Ishikawa (cell line): ENCODE measurements around the gene NUP93.

Experiments used
- CEBPB ChIP-seq: IDR thresholded peaks from 2 replicates; pipeline ENCODE4 v1.6.1; 2012
- CREB1 ChIP-seq: IDR thresholded peaks from 2 replicates; pipeline ENCODE4 v1.6.1; 2012; ENCODE audit warnings: low read depth
- EGR1 ChIP-seq: IDR thresholded peaks from 2 replicates; pipeline ENCODE4 v1.6.1; 2012
- EP300 ChIP-seq: IDR thresholded peaks from 2 replicates; pipeline ENCODE4 v1.6.1; 2012; ENCODE audit warnings: borderline replicate concordance
- FOXM1 ChIP-seq: IDR thresholded peaks from 2 replicates; pipeline ENCODE4 v1.6.1; 2012; ENCODE audit warnings: low read depth, borderline replicate concordance
- NFIC ChIP-seq: IDR thresholded peaks from 2 replicates; pipeline ENCODE4 v1.6.1; 2012
- RAD21 ChIP-seq: IDR thresholded peaks from 2 replicates; pipeline ENCODE4 v1.6.1; 2012; ENCODE audit warnings: low read depth
- TAF1 ChIP-seq: IDR thresholded peaks from 2 replicates; pipeline ENCODE4 v1.6.1; 2012; ENCODE audit warnings: low read depth, mild to moderate bottlenecking
- TCF12 ChIP-seq: IDR thresholded peaks from 2 replicates; pipeline ENCODE4 v1.6.1; 2012; ENCODE audit warnings: low read depth
- TEAD4 ChIP-seq: IDR thresholded peaks from 2 replicates; pipeline ENCODE4 v1.6.1; 2012
- YY1 ChIP-seq: IDR thresholded peaks from 2 replicates; pipeline ENCODE4 v1.6.1; 2012; ENCODE audit warnings: low read depth
- ZBTB7A ChIP-seq: IDR thresholded peaks from 2 replicates; pipeline ENCODE4 v1.6.1; 2012; ENCODE audit warnings: low read depth
- TF ChIP-seq, protein P1 (sequence below): IDR thresholded peaks from 2 replicates; pipeline ENCODE4 v1.6.1; 2012
- TF ChIP-seq, protein P2 (sequence below): IDR thresholded peaks from 2 replicates; pipeline ENCODE4 v1.6.1; 2012
- TF ChIP-seq, protein P3 (sequence below): IDR thresholded peaks from 2 replicates; pipeline ENCODE4 v1.6.1; 2012; ENCODE audit warnings: low read depth, mild to moderate bottlenecking

Gene NUP93

DNA sequence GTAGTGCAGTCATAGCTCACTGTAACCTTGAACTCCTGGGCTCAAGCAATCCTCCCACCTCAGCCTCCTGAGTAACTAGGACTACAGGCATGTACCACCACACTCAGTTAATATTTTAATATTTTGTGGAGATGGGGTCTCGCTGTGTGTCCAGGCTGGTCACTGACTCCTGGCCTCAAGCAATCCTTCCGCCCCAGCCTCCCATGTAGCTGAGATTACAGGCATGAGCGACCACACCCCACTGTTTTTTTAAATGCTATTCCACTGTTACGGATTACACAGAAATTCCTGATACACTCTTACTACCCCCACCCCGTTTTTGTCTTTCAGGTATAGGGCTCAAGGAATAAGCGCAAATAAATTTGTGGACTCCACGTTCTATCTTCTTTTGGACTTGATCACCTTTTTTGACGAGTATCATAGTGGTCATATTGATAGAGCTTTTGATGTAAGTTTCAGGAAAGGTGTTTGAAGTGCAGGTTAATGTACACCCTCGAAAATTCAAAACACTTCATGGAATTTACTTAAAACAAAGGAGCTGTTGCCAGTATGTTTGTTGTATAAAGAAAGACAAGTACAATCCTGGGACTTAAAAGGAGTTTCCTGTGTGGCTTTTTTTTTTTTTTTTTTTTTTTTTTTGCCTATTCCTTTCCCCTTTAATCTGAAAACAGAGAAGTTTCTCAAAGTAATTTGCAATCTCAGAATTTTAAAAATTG, 108.9 kb downstream of the NUP93 start:
- no peak for TF ChIP-seq TAF1
- no peak for TF ChIP-seq TCF12
- no peak for TF ChIP-seq CEBPB
- TF ChIP-seq EP300, result no peak

DNA sequence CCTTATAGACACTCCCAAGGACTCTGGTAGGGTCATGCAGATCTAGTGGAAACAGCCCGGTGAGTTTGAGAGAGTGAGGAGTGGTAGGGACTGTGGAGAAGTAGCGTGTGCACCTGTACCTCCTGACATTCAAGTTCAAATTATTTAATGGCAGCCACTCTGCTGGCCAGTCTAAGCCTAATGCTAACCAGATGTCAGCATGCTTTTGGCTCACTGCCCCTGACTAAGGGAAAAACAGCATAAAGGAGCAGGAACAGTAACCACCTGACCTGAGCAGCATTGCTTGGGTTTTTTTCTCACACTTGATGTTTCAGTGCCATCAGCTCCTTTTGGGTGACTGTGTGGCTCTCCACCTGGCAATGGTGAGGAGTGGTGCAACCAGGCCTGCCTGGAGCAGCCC, 111.3 kb downstream of the NUP93 start:
- no peak for TF ChIP-seq TEAD4
- TF ChIP-seq ZBTB7A, result no peak

DNA sequence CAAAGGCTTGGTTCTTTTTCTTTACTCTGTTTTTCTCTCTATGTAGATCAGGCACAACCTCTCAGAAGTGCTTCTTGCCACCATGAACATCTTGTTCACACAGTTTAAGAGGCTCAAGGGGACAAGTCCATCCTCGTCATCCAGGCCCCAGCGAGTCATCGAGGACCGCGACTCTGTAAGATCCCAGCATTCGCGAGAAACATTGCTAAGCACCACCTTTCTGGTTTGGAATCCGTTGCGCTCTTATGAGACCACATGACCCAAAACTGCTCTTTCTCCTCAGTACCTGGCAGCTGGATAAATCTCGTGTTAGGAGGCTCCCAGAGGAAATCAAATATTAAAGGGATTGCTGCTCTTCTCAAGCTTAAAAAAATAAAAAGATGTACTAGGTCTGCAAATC, 111.7 kb downstream of the NUP93 start:
- TF ChIP-seq RAD21, result no peak
- TF ChIP-seq TCF12, result no peak
- TF ChIP-seq FOXM1, result no peak
- TF ChIP-seq EP300, result no peak
- TF ChIP-seq, protein P1, sequence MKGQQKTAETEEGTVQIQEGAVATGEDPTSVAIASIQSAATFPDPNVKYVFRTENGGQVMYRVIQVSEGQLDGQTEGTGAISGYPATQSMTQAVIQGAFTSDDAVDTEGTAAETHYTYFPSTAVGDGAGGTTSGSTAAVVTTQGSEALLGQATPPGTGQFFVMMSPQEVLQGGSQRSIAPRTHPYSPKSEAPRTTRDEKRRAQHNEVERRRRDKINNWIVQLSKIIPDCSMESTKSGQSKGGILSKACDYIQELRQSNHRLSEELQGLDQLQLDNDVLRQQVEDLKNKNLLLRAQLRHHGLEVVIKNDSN, result no peak
- TF ChIP-seq ZBTB7A, result no peak
- no peak for TF ChIP-seq TEAD4
- no peak for TF ChIP-seq CREB1
- TF ChIP-seq CEBPB, result no peak
- TF ChIP-seq YY1, result no peak
- TF ChIP-seq TAF1, result no peak
- TF ChIP-seq EGR1, result no peak
- TF ChIP-seq NFIC, result no peak
- TF ChIP-seq, protein P2, sequence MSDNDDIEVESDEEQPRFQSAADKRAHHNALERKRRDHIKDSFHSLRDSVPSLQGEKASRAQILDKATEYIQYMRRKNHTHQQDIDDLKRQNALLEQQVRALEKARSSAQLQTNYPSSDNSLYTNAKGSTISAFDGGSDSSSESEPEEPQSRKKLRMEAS, result no peak
- TF ChIP-seq, protein P3, sequence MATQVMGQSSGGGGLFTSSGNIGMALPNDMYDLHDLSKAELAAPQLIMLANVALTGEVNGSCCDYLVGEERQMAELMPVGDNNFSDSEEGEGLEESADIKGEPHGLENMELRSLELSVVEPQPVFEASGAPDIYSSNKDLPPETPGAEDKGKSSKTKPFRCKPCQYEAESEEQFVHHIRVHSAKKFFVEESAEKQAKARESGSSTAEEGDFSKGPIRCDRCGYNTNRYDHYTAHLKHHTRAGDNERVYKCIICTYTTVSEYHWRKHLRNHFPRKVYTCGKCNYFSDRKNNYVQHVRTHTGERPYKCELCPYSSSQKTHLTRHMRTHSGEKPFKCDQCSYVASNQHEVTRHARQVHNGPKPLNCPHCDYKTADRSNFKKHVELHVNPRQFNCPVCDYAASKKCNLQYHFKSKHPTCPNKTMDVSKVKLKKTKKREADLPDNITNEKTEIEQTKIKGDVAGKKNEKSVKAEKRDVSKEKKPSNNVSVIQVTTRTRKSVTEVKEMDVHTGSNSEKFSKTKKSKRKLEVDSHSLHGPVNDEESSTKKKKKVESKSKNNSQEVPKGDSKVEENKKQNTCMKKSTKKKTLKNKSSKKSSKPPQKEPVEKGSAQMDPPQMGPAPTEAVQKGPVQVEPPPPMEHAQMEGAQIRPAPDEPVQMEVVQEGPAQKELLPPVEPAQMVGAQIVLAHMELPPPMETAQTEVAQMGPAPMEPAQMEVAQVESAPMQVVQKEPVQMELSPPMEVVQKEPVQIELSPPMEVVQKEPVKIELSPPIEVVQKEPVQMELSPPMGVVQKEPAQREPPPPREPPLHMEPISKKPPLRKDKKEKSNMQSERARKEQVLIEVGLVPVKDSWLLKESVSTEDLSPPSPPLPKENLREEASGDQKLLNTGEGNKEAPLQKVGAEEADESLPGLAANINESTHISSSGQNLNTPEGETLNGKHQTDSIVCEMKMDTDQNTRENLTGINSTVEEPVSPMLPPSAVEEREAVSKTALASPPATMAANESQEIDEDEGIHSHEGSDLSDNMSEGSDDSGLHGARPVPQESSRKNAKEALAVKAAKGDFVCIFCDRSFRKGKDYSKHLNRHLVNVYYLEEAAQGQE, result no peak

DNA sequence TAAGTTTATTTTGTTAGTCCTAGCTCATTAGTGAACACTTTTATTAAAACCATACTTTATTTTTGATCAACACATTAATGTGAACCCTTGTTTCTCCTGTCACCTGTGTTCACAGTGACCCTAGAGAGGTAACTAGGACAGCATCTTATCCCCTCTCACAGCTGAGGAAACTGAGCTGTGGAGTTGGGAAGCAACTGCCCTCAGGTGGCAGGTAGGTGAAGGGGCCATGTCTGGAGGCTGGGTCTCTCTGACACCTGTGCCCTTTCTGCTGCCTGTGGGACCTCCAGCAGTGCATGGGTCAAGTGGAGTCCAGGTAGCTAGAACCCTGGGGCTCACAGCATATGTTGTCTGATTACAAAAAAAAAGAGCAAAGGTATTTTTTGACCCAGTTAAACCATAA, 112.2 kb downstream of the NUP93 start:
- TF ChIP-seq CEBPB (no peak), YY1 (no peak), RAD21 (no peak), ZBTB7A (no peak), FOXM1 (no peak), EP300 (no peak), TEAD4 (no peak), TCF12 (no peak)
- TF ChIP-seq, protein P1, result no peak
- TF ChIP-seq, protein P2, result no peak

DNA sequence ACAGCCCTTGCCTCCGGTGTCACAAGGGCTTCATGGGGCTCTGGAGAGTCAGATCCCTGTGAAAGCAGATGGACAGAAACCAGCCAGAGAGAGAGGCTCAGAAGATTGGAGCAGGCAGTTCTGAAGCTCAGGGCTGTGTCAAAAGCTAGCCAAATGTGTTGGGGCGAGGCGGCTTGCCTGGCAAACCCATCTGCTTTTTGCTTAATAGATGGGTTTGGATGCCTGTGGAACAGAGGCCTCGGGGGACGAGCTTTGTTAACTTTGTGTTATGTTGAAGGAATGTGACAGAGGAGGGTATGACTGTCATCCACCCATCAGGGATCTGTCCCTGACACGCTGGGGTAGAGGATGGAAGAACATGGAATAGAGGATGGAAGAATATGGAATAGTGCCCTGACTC, 114.1 kb downstream of the NUP93 start:
- no peak for TF ChIP-seq CREB1
- no peak for TF ChIP-seq ZBTB7A
- no peak for TF ChIP-seq NFIC
- no peak for TF ChIP-seq EP300
- TF ChIP-seq, protein P3, result no peak
- no peak for TF ChIP-seq RAD21

DNA sequence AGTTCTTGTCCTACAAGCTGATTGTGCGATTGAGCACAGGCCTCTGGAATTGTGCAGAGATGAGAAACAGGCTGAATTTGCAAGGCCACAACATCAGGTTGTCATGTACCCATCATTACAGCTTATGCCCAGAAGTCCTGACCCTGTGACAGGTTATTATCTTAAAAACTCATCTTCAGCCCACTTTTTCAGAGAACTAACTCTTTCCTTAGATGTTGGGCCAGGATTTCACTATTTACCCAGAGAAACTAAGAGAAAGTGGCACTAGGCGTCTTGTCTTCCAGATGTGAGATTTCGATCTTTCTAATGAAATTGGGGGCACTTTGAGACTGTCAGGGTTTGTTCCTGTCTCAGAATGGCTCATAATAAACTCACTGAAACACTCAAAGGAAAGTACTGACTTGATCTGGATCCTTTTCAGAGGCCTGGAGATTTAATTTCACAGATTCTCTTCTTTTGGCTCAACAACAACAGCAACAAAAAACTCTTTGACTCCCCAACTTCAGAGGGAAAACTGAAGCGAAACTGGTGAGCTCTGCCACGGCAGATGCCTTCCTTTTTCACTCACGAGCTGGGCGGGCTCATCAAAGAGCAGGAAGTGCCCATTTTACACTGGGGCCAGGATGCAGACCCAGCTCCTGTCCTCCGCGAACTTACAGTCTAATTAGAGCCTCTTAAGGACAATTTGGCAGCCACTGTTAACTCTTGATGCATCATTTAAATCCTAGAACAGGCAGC, 117.4 kb downstream of the NUP93 start:
- TF ChIP-seq TCF12, result no peak
- no peak for TF ChIP-seq EP300
- no peak for TF ChIP-seq TEAD4
- no peak for TF ChIP-seq NFIC
- no peak for TF ChIP-seq CEBPB
- no peak for TF ChIP-seq ZBTB7A
- TF ChIP-seq RAD21, result no peak
- TF ChIP-seq, protein P1, result no peak
- TF ChIP-seq YY1, result no peak
- TF ChIP-seq, protein P2, result no peak
- no peak for TF ChIP-seq EGR1
- TF ChIP-seq TAF1, result no peak
- TF ChIP-seq CREB1, result no peak
- TF ChIP-seq FOXM1, result no peak
